Upper lobe of right lung (tissue), 1 donor: Measurements from ENCODE around the gene LRRC23. TPM values are rescaled to one million over a fixed set of nuclear protein-coding genes. Genes with fewer than 3 reads are reported as not detected.
A peak's percentile ranks its signal among the peaks of the same experiment; 100 is the strongest.
"Not testable (repeated sequence)": the region's sequence is repeated elsewhere in the genome, so short reads cannot be mapped to it uniquely, and the experiment has no call there.

Experiments
- ATAC-seq: fragments of 200-7000 bp; cut with Tn5 transposase; one replicate; pipeline ENCODE4 v1.9.1; 2020; ENCODE audit warnings: mild to moderate bottlenecking, moderate library complexity
- DNase-seq: peaks from one replicate; pipeline ENCODE4 v3.0.0-alpha.2; 2020
- H3K27ac ChIP-seq: fragments of 200-600 bp; one replicate; pipeline ENCODE4 v1.8.0; 2022
- H3K27me3 ChIP-seq: fragments of 200-600 bp; one replicate; pipeline ENCODE4 v1.8.0; 2022; ENCODE audit warnings: mild to moderate bottlenecking
- H3K36me3 ChIP-seq: fragments of 200-600 bp; one replicate; pipeline ENCODE4 v1.8.0; 2022
- H3K4me1 ChIP-seq: fragments of 200-600 bp; one replicate; pipeline ENCODE4 v1.8.0; 2022
- H3K4me3 ChIP-seq: fragments of 200-600 bp; one replicate; pipeline ENCODE4 v1.8.0; 2022; ENCODE audit warnings: mild to moderate bottlenecking
- H3K9me3 ChIP-seq: fragments of 200-600 bp; one replicate; pipeline ENCODE4 v1.8.0; 2022
- intact Hi-C: fragments of 100-400 bp; cut with DNase I; formaldehyde crosslinking; loops from one replicate; pipeline ENCODE4 v1.11.0; 2022
- total RNA-seq: library from RNA; stranded (reverse); fragmentation: NEBNext Ultra II Directional; extraction: Animal tissue kit (Norgen Biotek cat#: 25700); gene quantifications from one replicate; pipeline ENCODE4 v1.2.1, GENCODE V29; 2021
- TF ChIP-seq, protein P1 (sequence below): fragments of 200-600 bp; IDR thresholded peaks from one replicate; pipeline ENCODE4 v1.8.0; 2022; ENCODE audit warnings: antibody characterized with exemption
- donor health status: DM: no; HTN: yes; CAD: no; lungs with severe emphysema.

Gene LRRC23
- total RNA-seq, 1 donor from 2014 or later, result 13.3 TPM

DNA sequence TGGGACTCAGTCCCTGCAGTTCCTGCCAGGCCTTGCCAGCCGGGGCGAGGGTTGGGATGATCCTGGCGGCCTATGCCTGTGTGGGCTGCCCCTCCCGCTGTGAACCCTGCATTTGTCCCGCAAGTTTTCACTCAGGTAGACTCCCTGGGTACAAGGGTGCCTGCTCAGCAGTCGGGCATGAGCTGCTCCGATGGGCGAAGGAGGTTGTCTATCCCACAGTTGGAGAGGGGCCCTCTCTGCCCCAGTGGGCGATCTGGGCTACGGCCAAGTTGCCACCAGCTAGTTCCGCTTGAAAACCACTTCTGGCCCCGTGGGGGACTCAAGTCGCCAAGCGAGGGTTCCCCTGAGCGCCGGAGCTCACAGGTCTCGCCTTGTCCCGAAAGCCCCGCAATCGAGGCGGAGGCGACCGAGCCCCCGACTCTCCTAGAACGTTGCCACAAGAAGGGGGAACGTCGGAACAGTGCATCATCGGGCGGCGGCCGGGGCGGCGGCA lies 37.7 kb upstream of the LRRC23 start:
- H3K36me3 ChIP-seq, result peaks cover 56% of the 10 kb centered on the region
- ATAC-seq (peak; percentile 17), DNase-seq (no peak)
- H3K4me3 ChIP-seq, result peak overlapping the region; percentile 100
- H3K27ac ChIP-seq, result peak overlapping the region; percentile 96
- intact Hi-C loops, result no loop called here
- no peaks in the 10 kb centered on the region for H3K9me3 ChIP-seq
- peaks cover 37% of the 10 kb centered on the region for H3K4me1 ChIP-seq
- no peaks in the 10 kb centered on the region for H3K27me3 ChIP-seq
- TF ChIP-seq, protein P1, sequence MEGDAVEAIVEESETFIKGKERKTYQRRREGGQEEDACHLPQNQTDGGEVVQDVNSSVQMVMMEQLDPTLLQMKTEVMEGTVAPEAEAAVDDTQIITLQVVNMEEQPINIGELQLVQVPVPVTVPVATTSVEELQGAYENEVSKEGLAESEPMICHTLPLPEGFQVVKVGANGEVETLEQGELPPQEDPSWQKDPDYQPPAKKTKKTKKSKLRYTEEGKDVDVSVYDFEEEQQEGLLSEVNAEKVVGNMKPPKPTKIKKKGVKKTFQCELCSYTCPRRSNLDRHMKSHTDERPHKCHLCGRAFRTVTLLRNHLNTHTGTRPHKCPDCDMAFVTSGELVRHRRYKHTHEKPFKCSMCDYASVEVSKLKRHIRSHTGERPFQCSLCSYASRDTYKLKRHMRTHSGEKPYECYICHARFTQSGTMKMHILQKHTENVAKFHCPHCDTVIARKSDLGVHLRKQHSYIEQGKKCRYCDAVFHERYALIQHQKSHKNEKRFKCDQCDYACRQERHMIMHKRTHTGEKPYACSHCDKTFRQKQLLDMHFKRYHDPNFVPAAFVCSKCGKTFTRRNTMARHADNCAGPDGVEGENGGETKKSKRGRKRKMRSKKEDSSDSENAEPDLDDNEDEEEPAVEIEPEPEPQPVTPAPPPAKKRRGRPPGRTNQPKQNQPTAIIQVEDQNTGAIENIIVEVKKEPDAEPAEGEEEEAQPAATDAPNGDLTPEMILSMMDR, result no peak

DNA sequence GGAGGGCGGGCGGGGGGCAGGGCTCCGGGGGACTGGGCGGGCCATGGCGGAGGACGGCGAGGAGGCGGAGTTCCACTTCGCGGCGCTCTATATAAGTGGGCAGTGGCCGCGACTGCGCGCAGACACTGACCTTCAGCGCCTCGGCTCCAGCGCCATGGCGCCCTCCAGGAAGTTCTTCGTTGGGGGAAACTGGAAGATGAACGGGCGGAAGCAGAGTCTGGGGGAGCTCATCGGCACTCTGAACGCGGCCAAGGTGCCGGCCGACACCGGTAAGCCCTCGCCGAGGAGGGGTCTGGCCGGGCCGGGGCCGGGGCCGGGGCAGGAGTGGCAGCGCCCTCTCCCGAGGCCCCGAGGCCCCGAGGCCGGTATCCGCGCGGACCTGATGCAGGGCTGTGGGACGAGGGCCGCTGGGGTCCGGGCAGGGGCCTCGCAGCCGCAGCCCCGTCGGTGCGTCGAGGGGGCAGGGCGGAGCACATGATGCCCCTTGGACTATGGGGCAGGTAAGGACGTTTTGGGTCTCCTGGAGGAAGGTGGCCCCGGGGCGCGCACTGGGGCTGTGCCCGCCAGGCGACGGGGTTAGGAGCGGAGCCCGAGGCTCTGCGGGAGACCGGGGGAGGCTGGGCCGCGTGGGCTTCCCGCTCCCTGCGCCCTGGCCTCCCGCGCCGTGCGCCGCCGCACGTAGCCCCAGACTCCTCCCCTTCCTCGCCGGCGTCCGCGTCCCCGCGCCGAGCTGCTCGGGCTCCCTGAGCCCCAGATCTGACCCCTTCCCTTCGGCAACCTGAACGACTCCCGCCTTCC lies 37.0 kb upstream of the LRRC23 start, which contains the start of gene TPI1:
TSS of gene TPI1 (plus strand) at position 119 of the 798 bp plus-strand sequence. CDS start at position 155, 36 bp downstream.
- H3K4me1 ChIP-seq, result peaks cover 39% of the 10 kb centered on the region
- ATAC-seq (peak; percentile 85), DNase-seq (peak; percentile 93)
- intact Hi-C loops, result no loop called here
- H3K27ac ChIP-seq, result peak within 1 kb of the TSS; percentile 96
- no peaks in the 10 kb centered on the region for H3K27me3 ChIP-seq
- H3K9me3 ChIP-seq, result no peaks in the 10 kb centered on the region
- peaks cover 51% of the 10 kb centered on the region for H3K36me3 ChIP-seq
- peak within 1 kb of the TSS; percentile 100 for H3K4me3 ChIP-seq
- TF ChIP-seq, protein P1, result no peak

DNA sequence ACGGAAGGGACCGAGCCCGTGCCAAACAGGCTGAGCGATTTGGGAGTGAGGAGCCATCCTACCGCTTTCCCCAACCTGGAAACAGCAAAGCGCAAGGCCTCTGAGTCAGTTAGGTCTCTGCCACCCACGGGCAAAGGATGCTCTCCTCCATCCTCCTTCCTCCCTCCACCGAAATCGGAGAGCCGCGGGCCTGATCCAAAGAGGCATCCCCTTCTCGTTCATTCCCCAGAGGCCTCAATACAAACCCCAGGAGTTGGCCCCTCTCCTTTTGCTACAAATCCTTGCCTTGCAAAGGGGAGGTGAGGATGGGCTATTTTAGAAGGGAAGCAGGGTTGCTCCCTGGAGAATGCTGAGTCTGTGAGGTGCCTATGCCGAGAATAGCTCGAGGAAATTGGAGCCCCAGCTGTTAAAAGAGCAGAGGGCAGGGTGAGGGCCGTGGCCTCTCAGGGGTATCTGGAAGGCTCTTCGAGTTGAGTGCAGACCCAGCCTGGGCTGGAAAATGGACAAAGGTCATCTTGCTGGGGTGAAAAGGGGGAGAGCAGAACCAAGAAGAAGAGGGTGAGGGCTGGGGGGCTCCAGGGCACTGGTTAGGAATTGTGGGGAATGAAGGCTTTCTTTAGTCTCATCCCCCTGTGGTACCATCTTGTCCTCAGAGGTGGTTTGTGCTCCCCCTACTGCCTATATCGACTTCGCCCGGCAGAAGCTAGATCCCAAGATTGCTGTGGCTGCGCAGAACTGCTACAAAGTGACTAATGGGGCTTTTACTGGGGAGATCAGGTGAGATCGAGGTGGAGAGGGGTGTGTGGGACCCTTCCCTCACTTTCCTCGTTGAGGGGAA lies 36.2 kb upstream of the LRRC23 start:
- Histone ChIP-seq H3K36me3 (peaks cover 43% of the 10 kb centered on the region), H3K27me3 (no peaks in the 10 kb centered on the region), H3K4me1 (peaks cover 39% of the 10 kb centered on the region), H3K27ac (peak overlapping the region; percentile 96), H3K9me3 (no peaks in the 10 kb centered on the region), H3K4me3 (peak overlapping the region; percentile 100)
- intact Hi-C loops, result no loop called here
- no peak for ATAC-seq
- TF ChIP-seq, protein P1, result no peak
- no peak for DNase-seq

DNA sequence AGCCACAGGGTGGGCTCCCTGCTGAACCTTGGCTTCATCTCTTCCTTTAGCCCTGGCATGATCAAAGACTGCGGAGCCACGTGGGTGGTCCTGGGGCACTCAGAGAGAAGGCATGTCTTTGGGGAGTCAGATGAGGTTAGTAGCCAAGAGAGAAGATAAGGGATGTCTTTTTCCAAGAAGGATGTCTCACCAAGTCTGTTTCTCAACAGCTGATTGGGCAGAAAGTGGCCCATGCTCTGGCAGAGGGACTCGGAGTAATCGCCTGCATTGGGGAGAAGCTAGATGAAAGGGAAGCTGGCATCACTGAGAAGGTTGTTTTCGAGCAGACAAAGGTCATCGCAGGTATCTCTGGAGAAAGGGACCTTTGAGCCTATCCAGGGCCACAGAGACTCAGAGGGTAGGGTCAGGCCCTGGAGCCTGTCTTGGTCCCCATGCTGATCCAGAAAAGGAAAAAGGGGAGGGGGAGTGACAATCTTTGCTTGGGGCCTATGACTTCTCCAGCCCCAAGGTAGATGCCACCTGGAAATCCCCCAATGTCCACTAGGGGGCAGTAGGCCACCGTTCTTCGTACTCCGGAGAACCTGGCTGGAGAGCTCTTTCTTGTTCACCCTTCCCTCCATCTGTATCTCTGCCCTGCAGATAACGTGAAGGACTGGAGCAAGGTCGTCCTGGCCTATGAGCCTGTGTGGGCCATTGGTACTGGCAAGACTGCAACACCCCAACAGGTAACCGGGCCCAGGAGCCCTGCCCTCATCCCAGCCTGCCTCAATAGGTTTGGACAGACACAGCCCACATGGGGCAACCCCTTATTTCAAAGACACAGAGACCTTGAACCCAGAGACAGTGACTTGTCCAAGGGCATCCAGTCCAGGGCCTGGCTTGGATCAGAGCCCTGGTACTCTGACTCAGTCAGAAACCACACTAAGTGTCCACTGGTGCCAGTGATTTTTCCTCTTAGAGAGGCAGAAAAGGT lies 35.3 kb upstream of the LRRC23 start:
- intact Hi-C loops, result loop anchor here (10.0 kb wide), 1 partner anchor 65 kb away; no protein-coding TSS in a partner anchor
- peak overlapping the region; percentile 100 for H3K4me3 ChIP-seq
- no peaks in the 10 kb centered on the region for H3K9me3 ChIP-seq
- no peak overlapping the region for H3K27ac ChIP-seq
- TF ChIP-seq, protein P1, result peak; percentile 90
- H3K27me3 ChIP-seq, result no peaks in the 10 kb centered on the region
- peaks cover 39% of the 10 kb centered on the region for H3K4me1 ChIP-seq
- peaks cover 34% of the 10 kb centered on the region for H3K36me3 ChIP-seq
- ATAC-seq, result peak; percentile 21
- peak; percentile 83 for DNase-seq

DNA sequence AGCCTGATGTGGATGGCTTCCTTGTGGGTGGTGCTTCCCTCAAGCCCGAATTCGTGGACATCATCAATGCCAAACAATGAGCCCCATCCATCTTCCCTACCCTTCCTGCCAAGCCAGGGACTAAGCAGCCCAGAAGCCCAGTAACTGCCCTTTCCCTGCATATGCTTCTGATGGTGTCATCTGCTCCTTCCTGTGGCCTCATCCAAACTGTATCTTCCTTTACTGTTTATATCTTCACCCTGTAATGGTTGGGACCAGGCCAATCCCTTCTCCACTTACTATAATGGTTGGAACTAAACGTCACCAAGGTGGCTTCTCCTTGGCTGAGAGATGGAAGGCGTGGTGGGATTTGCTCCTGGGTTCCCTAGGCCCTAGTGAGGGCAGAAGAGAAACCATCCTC lies 34.3 kb upstream of the LRRC23 start:
- ATAC-seq, result not testable (repeated sequence)

More for the DNA sequence above, 34.3 kb upstream of the LRRC23 start:
- H3K27ac ChIP-seq, H3K27me3 ChIP-seq, H3K9me3 ChIP-seq, DNase-seq, H3K4me3 ChIP-seq: not testable (repeated sequence)
- peaks cover 27% of the 10 kb centered on the region for H3K36me3 ChIP-seq
- H3K4me1 ChIP-seq, result peaks cover 39% of the 10 kb centered on the region
- intact Hi-C loops, result loop anchor here (10.0 kb wide), 1 partner anchor 64 kb away; no protein-coding TSS in a partner anchor
